H1 (cell line): ENCODE measurements around the gene SLC7A9. TPM values are rescaled to one million over a fixed set of nuclear protein-coding genes. Genes with fewer than 3 reads are reported as not detected.

ENCODE experiments used
- CTCF ChIA-PET: fragments of 300-600 bp; sonication (Branson Sonifier 250); formaldehyde crosslinking; loops from one replicate; lab custom pipeline; 2021; ENCODE audit not compliant: partially characterized antibody; lab: Charles Lee
- POLR2A ChIA-PET: fragments of 300-600 bp; sonication (Branson Sonifier 250); formaldehyde crosslinking; loops from one replicate; lab custom pipeline; 2021; ENCODE audit warnings: inconsistent platforms; ENCODE audit not compliant: partially characterized antibody; lab: Charles Lee
- DNase-seq, 2 experiments: peaks; one replicate each; pipeline versions ENCODE4 v3.0.0 to v3.0.0-alpha.2; 2010 to 2022; ENCODE audit warnings: low spot score in 2 of 2, low read depth in 1 of 2, mixed read lengths in 1 of 2
- FAIRE-seq: peaks from 2 replicates; lab custom pipeline; 2011; peaks lifted over from hg19 to GRCh38; lab: Jason Lieb, UNC
- H2AFZ ChIP-seq: 2 replicates; pipeline ENCODE4 v1.8.1; 2012; ENCODE audit warnings: low read length, inconsistent platforms
- H2AK5ac ChIP-seq: 2 replicates; pipeline ENCODE4 v1.6.1; 2013; ENCODE audit warnings: low read depth, low read length
- H2BK120ac ChIP-seq: replicated peaks from 2 replicates; pipeline ENCODE3; 2013; ENCODE audit warnings: low read depth, low read length, inconsistent platforms
- H2BK12ac ChIP-seq: 2 replicates; pipeline ENCODE4 v1.6.1; 2013; ENCODE audit warnings: low read depth, low read length
- H2BK15ac ChIP-seq: 2 replicates; pipeline ENCODE4 v1.6.1; 2013; ENCODE audit warnings: low read length
- H2BK20ac ChIP-seq: 2 replicates; pipeline ENCODE4 v1.6.1; 2013; ENCODE audit warnings: low read length
- H2BK5ac ChIP-seq: 2 replicates; pipeline ENCODE4 v1.6.1; 2013; ENCODE audit warnings: low read depth, low read length
- H3K14ac ChIP-seq: 2 replicates; pipeline ENCODE4 v1.6.1; 2013; ENCODE audit warnings: inconsistent platforms; ENCODE audit not compliant: insufficient read length
- H3K18ac ChIP-seq: 2 replicates; pipeline ENCODE4 v1.6.1; 2013; ENCODE audit warnings: low read length; ENCODE audit errors: extremely low read depth
- H3K23ac ChIP-seq: 2 replicates; pipeline ENCODE4 v1.6.1; 2013; ENCODE audit warnings: inconsistent platforms; ENCODE audit not compliant: insufficient read length
- H3K23me2 ChIP-seq: 2 replicates; pipeline ENCODE4 v1.6.1; 2013; ENCODE audit warnings: low read depth, low read length
- H3K27ac ChIP-seq: 2 replicates; pipeline ENCODE4 v1.6.1; 2011; ENCODE audit warnings: low read depth, low read length, inconsistent platforms
- H3K27me3 ChIP-seq, 4 experiments: replicated peaks in 1 of 4; 1 replicate in 1 of 4; 2 replicates in 3 of 4; pipeline versions ENCODE4 v1.6.1 to v1.8.1; 2011 to 2013; ENCODE audit warnings: low read length in 3 of 4, mild to moderate bottlenecking in 3 of 4, inconsistent platforms in 2 of 4, mixed read lengths in 2 of 4, moderate library complexity in 1 of 4; ENCODE audit not compliant: control insufficient read depth in 3 of 4, insufficient read depth in 3 of 4; ENCODE audit errors: extremely low read depth in 1 of 4
- H3K36me3 ChIP-seq, 4 experiments: 2 replicates each; pipeline versions ENCODE4 v1.6.1 to v1.8.1; 2011 to 2013; ENCODE audit warnings: mild to moderate bottlenecking in 4 of 4, low read length in 3 of 4, moderate library complexity in 2 of 4, control low read depth in 1 of 4, inconsistent platforms in 1 of 4; ENCODE audit not compliant: insufficient read depth in 4 of 4, control insufficient read depth in 2 of 4
- H3K4ac ChIP-seq: replicated peaks from 2 replicates; pipeline ENCODE3; 2013; ENCODE audit warnings: low read length, low read depth, mixed read lengths, inconsistent platforms; ENCODE audit not compliant: insufficient read length
- H3K4me1 ChIP-seq, 4 experiments: replicated peaks in 1 of 4; 1 replicate in 1 of 4; 2 replicates in 3 of 4; pipeline versions ENCODE4 v1.6.1 to v1.8.1; 2011 to 2013; ENCODE audit warnings: low read length in 3 of 4, inconsistent platforms in 2 of 4, mixed read lengths in 1 of 4; ENCODE audit not compliant: insufficient read depth in 4 of 4, control insufficient read depth in 3 of 4
- H3K4me2 ChIP-seq, 2 experiments: 2 replicates each; pipeline versions ENCODE4 v1.6.1 to v1.8.1; 2011 to 2013; ENCODE audit warnings: low read depth in 2 of 2, low read length in 2 of 2, control low read depth in 1 of 2, inconsistent platforms in 1 of 2, mild to moderate bottlenecking in 1 of 2; ENCODE audit not compliant: insufficient read depth in 1 of 2
- H3K4me3 ChIP-seq, 4 experiments: fragments of 200-600, 300-600 bp in 1 of 4; sonication (generic), shearing (Covaris generic), sonication (Bioruptor Twin) in 1 of 4; 2 replicates each; pipeline versions ENCODE4 v1.5.1 to v1.8.1; 2011 to 2016; ENCODE audit warnings: low read length in 4 of 4, low read depth in 3 of 4, control low read depth in 2 of 4, inconsistent platforms in 2 of 4, mild to moderate bottlenecking in 2 of 4, mixed read lengths in 1 of 4, moderate library complexity in 1 of 4; ENCODE audit not compliant: insufficient read depth in 2 of 4; ENCODE audit errors: extremely low read depth in 1 of 4
- H3K56ac ChIP-seq: replicated peaks from 2 replicates; pipeline ENCODE3; 2013; ENCODE audit warnings: low read depth, mild to moderate bottlenecking, mixed read lengths, low read length, inconsistent platforms; ENCODE audit not compliant: insufficient read length
- H3K79me1 ChIP-seq: 2 replicates; pipeline ENCODE4 v1.6.1; 2013; ENCODE audit warnings: low read depth, low read length, control low read depth
- H3K79me2 ChIP-seq, 2 experiments: 2 replicates each; pipeline versions ENCODE4 v1.6.1 to v1.8.1; 2012 to 2013; ENCODE audit warnings: low read length in 2 of 2, mild to moderate bottlenecking in 2 of 2, inconsistent platforms in 1 of 2; ENCODE audit not compliant: insufficient read depth in 2 of 2, control insufficient read depth in 1 of 2
- H3K9ac ChIP-seq, 4 experiments: replicated peaks in 1 of 4; 1 replicate in 1 of 4; 2 replicates in 3 of 4; pipeline versions ENCODE4 v1.6.1 to v1.8.1; 2011 to 2013; ENCODE audit warnings: low read depth in 3 of 4, low read length in 3 of 4, control low read depth in 2 of 4, mild to moderate bottlenecking in 2 of 4, moderate library complexity in 2 of 4, inconsistent platforms in 1 of 4; ENCODE audit errors: extremely low read depth in 1 of 4
- H3K9me3 ChIP-seq, 2 experiments: 2 replicates each; pipeline versions ENCODE4 v1.6.1 to v1.8.1; 2012 to 2013; ENCODE audit warnings: mild to moderate bottlenecking in 2 of 2, moderate library complexity in 2 of 2, control low read depth in 1 of 2, inconsistent platforms in 1 of 2, low read depth in 1 of 2, low read length in 1 of 2, mixed read lengths in 1 of 2; ENCODE audit not compliant: insufficient read depth in 2 of 2
- H4K20me1 ChIP-seq, 2 experiments: replicated peaks in 1 of 2; 2 replicates each; pipeline versions ENCODE3 to v1.8.1; 2011 to 2013; ENCODE audit warnings: inconsistent platforms in 2 of 2, low read length in 2 of 2, mild to moderate bottlenecking in 1 of 2; ENCODE audit not compliant: insufficient read depth in 2 of 2, control insufficient read depth in 1 of 2
- H4K5ac ChIP-seq: 2 replicates; pipeline ENCODE4 v1.6.1; 2013; ENCODE audit warnings: low read length, low read depth, mixed read lengths, inconsistent platforms; ENCODE audit not compliant: insufficient read length
- H4K8ac ChIP-seq: 2 replicates; pipeline ENCODE4 v1.8.0; 2013; ENCODE audit warnings: mild to moderate bottlenecking, moderate library complexity, low read length, inconsistent platforms; ENCODE audit not compliant: insufficient read depth; ENCODE audit errors: extremely low read depth
- H4K91ac ChIP-seq: replicated peaks from 2 replicates; pipeline ENCODE3; 2013; ENCODE audit warnings: low read length, mixed read lengths, inconsistent platforms; ENCODE audit not compliant: insufficient read length
- SUZ12 ChIP-seq: fragments of 200-600 bp; sonication (generic); IDR thresholded peaks from 2 replicates; pipeline ENCODE4 v1.6.1; 2012; ENCODE audit warnings: mild to moderate bottlenecking, inconsistent platforms, low read length, moderate library complexity, mixed read lengths
- WGBS, 2 experiments: shearing (Covaris generic) in 1 of 2; methylation state at CpG; one replicate each; pipeline versions ENCODE4 v1.1.6 to v1.1.7; 2013 to 2015; ENCODE audit warnings: low lambda C conversion rate in 2 of 2, mixed read lengths in 2 of 2, inconsistent platforms in 1 of 2, low coverage in 1 of 2, missing lambda C conversion rate in 1 of 2; ENCODE audit not compliant: insufficient replicate concordance in 2 of 2, insufficient coverage in 1 of 2, insufficient read length in 1 of 2; ENCODE audit errors: extremely low coverage in 1 of 2, missing lambda C conversion rate in 1 of 2; 5-methylcytosine and 5-hydroxymethylcytosine counted together
- polyA plus RNA-seq, 7 experiments: library from polyadenylated mRNA; depleted of rRNA in 3 of 7; stranded (reverse) in 5 of 7; unstranded in 2 of 7; fragments of >200 nt in 5 of 7; fragments of 200-250 nt in 2 of 7; gene quantifications; 1 replicate in 5 of 7; 2 replicates in 1 of 7; 4 replicates in 1 of 7; pipeline versions ENCODE4 v1.2.1 to v1.2.3, GENCODE V29; 2011 to 2013; ENCODE audit warnings: missing spikeins in 2 of 7, mixed read lengths in 2 of 7
- total RNA-seq: library from RNA; stranded (reverse); fragmentation: NEBNext Ultra II Directional; extraction: Animal tissue kit (Norgen Biotek cat#: 25700); gene quantifications from 2 replicates; pipeline ENCODE4 v1.2.1, GENCODE V29; 2021

Gene SLC7A9
- total and polyA plus RNA-seq, 2 of the 8 experiments (the other 6 are each of a cell fraction or from before 2014, with no cell fraction given): 0.15 TPM; not detected in 1

- no peaks in the 10 kb centered on the region for H3K79me2 ChIP-seq
- H3K4me3 ChIP-seq: no peak overlapping the region
- no peak overlapping the region for H2BK5ac ChIP-seq
- 91% methylated on average over 11 of the region's 12 CpGs; no CpG with 5 or more reads in 1 of the 2 experiments for WGBS, 2 experiments
- H3K27me3 ChIP-seq: no peaks in the 10 kb centered on the region
- no peak overlapping the region for H2AFZ ChIP-seq
- no peak overlapping the region for H2BK15ac ChIP-seq
- CTCF ChIA-PET: interaction anchor here (1.1 kb wide), 1 partner anchor 18 kb away, joined by 3 read pairs; no protein-coding TSS in a partner anchor
- H3K4me2 ChIP-seq: no peak overlapping the region
- H4K5ac ChIP-seq: no peak overlapping the region
- H3K4ac ChIP-seq: no peak overlapping the region
- no peak overlapping the region for H2BK20ac ChIP-seq
- peaks cover 0 to 3% (median 2%) of the 10 kb centered on the region in 4 experiments; a peak in 4 of 7 replicates for H3K4me1 ChIP-seq
- H2BK12ac ChIP-seq: no peak overlapping the region
- H3K9me3 ChIP-seq: no peaks in the 10 kb centered on the region
- H3K23ac ChIP-seq: no peak overlapping the region
- no peak overlapping the region for H3K56ac ChIP-seq
- H3K9ac ChIP-seq: no peak overlapping the region
- no peak overlapping the region for H3K27ac ChIP-seq
- H2BK120ac ChIP-seq: no peak overlapping the region
- FAIRE-seq: no peak
- H4K91ac ChIP-seq: no peak overlapping the region
- H3K36me3 ChIP-seq: no peaks in the 10 kb centered on the region
- H3K18ac ChIP-seq: no peak overlapping the region
- TF ChIP-seq SUZ12: no peak
- H3K79me1 ChIP-seq: no peaks in the 10 kb centered on the region
- POLR2A ChIA-PET: no interaction called here
- peaks cover 0 to 1% of the 10 kb centered on the region in 2 experiments for H4K20me1 ChIP-seq
- H3K14ac ChIP-seq: no peak overlapping the region
- DNase-seq: peak in 1 of 2 experiments; percentile 28
- H3K23me2 ChIP-seq: no peaks in the 10 kb centered on the region
- H4K8ac ChIP-seq: no peak overlapping the region
- H2AK5ac ChIP-seq: no peak overlapping the region
Measured at GRCh38 chr19:32878988-32879387, 9.4 kb upstream of the SLC7A9 start.
